ES-I3 (cell line): ENCODE results near the gene EMX1.

Experiments
- H3K36me3 ChIP-seq: 2 replicates; pipeline ENCODE4 v1.6.1; 2013; ENCODE audit warnings: mild to moderate bottlenecking, low read length, control low read depth, moderate library complexity; ENCODE audit not compliant: insufficient read depth
- H3K4me1 ChIP-seq: 2 replicates; pipeline ENCODE4 v1.6.1; 2013; ENCODE audit warnings: mild to moderate bottlenecking, control low read depth, low read length; ENCODE audit not compliant: insufficient read depth
- H3K9ac ChIP-seq: 2 replicates; pipeline ENCODE4 v1.6.1; 2013; ENCODE audit warnings: low read depth, mild to moderate bottlenecking, low read length, moderate library complexity
- H3K9me3 ChIP-seq: 2 replicates; pipeline ENCODE4 v1.6.1; 2013; ENCODE audit warnings: mild to moderate bottlenecking, low read length, moderate library complexity; ENCODE audit not compliant: control insufficient read depth, insufficient read depth

EMX1 gene

DNA sequence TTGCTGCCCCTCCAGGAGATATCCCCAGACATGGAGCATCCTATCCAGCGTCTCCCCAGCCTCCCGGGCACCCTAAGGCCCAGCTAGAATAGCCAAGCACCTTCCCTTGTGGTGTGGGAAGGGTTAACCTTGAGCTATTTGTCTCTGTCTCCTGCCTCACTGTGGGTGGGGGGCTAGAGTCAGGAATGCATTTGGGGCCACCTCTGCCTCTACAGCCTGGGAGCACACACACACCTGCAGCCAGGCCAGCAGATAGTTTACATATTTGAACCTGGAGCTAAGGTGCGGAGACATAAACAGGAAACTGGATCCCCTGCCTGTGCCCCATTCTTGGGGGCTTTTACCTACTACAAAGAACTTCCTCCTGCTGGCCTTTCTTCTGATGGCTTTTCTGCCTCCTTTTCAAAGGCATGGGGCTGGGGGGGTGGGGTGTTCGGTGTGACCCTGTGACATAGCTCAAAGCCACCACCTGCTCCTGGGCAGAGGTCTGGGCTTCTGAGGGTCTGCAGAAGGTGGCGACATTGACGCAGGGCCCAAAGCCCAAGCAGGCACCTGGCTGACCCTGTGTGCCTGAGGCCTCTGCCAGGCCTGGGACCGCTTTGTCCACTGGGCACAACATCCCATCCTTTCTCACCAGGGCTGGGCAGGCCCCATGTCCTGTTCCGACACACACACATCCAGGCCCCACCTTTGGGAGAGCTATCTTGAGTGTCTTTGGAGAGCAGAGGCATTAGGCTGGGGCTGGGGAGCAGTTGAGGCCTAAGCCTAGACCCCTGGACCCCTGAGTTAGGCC is 34.2 kb downstream of the EMX1 start:
- Histone ChIP-seq H3K9me3 (no peaks in the 10 kb centered on the region), H3K36me3 (no peaks in the 10 kb centered on the region), H3K9ac (no peak overlapping the region), H3K4me1 (peaks cover 18% of the 10 kb centered on the region)

DNA sequence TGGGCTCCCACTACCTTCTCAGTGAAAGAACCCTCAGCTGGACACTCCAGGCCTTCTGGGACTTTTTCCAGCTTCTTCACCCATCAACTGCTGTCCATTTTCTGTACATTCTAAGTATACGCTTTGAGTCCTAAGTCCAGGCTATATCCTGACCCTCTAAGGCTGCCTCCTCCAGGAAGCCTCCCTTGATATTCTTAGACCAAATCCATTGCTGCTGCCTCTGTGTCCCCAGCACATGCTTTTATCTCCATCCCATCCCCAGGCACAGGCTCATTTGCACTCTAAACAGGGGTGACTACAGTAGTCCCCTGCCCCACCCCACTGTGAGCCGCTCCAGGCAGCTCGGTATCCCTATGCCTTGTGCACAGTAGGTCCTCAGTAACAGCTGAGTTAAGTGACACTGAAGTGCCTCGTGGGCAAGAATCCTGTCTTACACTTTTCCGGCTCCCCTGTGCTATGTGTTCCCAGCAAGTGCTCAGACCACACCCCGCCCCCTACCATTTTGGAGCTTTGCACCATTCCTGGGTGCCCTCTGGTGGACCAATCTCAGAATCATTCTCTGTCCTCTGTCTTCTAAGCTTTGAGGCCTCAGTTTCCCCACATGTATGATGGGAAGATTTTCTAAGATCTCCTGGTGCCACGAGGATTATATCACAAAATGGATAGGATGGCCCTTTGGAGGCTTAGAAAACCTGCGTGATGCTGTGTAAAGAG is 34.9 kb downstream of the EMX1 start:
- peaks cover 18% of the 10 kb centered on the region for H3K4me1 ChIP-seq
- no peak overlapping the region for H3K9ac ChIP-seq
- H3K36me3 ChIP-seq, result no peaks in the 10 kb centered on the region
- no peaks in the 10 kb centered on the region for H3K9me3 ChIP-seq

DNA sequence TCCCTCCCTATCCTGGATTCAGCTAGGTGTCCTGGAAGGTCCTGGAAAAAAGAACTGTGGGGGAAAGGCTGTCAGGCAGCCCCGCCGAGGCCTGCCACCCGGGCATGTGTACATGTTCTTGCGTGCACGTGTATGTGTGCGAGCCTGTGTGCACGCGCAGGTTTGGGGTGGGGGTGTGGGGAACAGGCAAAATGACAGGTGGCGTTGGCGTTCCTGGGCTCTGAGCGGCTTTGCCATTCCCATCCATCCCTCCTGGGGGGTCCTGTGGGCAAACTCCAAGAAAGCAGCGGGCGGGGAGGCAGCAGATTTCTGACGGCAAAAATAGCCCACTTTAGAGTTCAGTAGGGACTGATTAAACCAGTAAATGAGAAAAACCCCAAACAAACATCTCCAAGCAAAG is 35.6 kb downstream of the EMX1 start:
- peaks cover 18% of the 10 kb centered on the region for H3K4me1 ChIP-seq

GRCh38 chr2:72953528-72953927 is 36.2 kb downstream of the EMX1 start:
- peaks cover 18% of the 10 kb centered on the region for H3K4me1 ChIP-seq
- no peak overlapping the region for H3K9ac ChIP-seq
- no peaks in the 10 kb centered on the region for H3K9me3 ChIP-seq
- H3K36me3 ChIP-seq, result no peaks in the 10 kb centered on the region

More for the DNA sequence above, 35.6 kb downstream of the EMX1 start:
- Histone ChIP-seq H3K9ac (no peak overlapping the region), H3K9me3 (no peaks in the 10 kb centered on the region), H3K36me3 (no peaks in the 10 kb centered on the region)

DNA sequence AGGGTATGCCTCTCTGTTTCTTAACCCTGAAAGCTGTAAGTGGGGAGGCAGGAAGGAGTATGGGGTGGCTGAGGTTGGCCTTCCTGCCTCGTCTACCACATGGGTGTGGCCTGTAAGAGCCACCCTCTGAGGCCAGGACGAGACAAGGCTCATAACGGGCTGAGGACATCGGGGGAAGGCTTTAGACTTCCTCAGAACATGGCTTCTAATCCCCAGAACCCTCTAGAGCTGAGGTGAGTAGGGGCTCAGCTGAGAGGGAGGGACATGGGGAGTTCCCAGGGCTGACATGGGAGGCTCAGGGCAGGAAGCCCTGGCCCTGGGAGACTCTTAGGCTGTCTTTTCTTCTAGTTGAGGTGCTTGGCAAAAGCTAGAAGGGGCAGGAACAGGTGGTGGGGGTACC is 36.7 kb downstream of the EMX1 start:
- no peaks in the 10 kb centered on the region for H3K9me3 ChIP-seq
- H3K4me1 ChIP-seq, result peaks cover 18% of the 10 kb centered on the region
- no peaks in the 10 kb centered on the region for H3K36me3 ChIP-seq
- H3K9ac ChIP-seq, result no peak overlapping the region

GRCh38 chr2:72954376-72955227 is 37.3 kb downstream of the EMX1 start:
- Histone ChIP-seq H3K9me3 (no peaks in the 10 kb centered on the region), H3K9ac (no peak overlapping the region), H3K4me1 (peaks cover 18% of the 10 kb centered on the region), H3K36me3 (no peaks in the 10 kb centered on the region)

DNA sequence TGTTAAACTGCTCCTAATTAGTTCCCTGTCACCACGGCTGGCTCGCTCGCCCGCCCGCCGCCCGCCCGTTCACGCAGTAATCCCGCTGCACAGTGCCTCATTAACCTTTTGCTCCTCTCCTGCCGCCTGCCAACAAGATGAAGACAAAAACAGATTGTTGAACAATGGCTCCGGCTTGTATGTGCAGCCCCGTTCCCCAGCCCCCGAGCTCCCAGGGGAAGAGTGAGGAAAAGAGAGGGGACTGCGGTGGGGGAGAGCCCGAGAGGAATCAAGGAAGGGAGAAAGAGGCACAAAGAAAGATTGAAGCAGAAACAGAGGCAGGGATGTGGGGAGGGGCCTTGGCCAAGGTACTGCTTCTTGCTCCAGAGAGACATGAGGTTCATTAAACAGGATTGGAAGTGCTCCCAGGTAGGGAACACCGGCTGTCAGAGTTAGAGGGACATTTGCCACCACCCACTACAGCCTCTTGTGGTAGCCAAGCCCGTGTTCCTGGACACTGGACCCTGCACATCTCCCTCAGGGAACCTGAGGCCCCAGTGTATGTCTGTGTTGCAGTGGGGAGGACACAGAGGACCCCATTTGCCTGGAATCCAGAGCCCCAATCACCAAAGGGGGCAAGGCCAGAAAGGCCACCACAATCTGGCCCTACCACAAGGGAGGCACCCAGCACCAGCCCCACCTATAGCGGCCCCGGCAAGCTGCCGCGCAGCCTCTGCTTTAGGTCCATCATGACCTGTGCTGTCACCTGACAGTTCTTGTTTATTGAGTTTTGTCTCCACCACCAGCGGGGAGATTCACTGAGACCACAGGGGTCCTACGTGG is 38.1 kb downstream of the EMX1 start:
- H3K9ac ChIP-seq, result no peak overlapping the region
- H3K4me1 ChIP-seq, result peaks cover 14% of the 10 kb centered on the region
- no peaks in the 10 kb centered on the region for H3K36me3 ChIP-seq
- no peaks in the 10 kb centered on the region for H3K9me3 ChIP-seq

- no peaks in the 10 kb centered on the region for H3K36me3 ChIP-seq
- H3K9ac ChIP-seq, result no peak overlapping the region
- peaks cover 11% of the 10 kb centered on the region for H3K4me1 ChIP-seq
These were observed 38.7 kb downstream of the EMX1 start for GRCh38 chr2:72956050-72956395.

GRCh38 chr2:72956936-72957335 is 39.6 kb downstream of the EMX1 start:
- Histone ChIP-seq H3K9me3 (no peaks in the 10 kb centered on the region), H3K4me1 (peaks cover 8% of the 10 kb centered on the region), H3K36me3 (no peaks in the 10 kb centered on the region), H3K9ac (no peak overlapping the region)

More at GRCh38 chr2:72956050-72956395, 38.7 kb downstream of the EMX1 start:
- H3K9me3 ChIP-seq, result no peaks in the 10 kb centered on the region

- H3K36me3 ChIP-seq, result no peaks in the 10 kb centered on the region
- H3K9ac ChIP-seq, result no peak overlapping the region
- no peaks in the 10 kb centered on the region for H3K9me3 ChIP-seq
- H3K4me1 ChIP-seq, result peaks cover 19% of the 10 kb centered on the region
These were observed 41.4 kb downstream of the EMX1 start for GRCh38 chr2:72958542-72959385.

GRCh38 chr2:72959554-72959953 is 42.2 kb downstream of the EMX1 start:
- Histone ChIP-seq H3K9ac (no peak overlapping the region), H3K4me1 (peaks cover 25% of the 10 kb centered on the region), H3K9me3 (no peaks in the 10 kb centered on the region), H3K36me3 (no peaks in the 10 kb centered on the region)

DNA sequence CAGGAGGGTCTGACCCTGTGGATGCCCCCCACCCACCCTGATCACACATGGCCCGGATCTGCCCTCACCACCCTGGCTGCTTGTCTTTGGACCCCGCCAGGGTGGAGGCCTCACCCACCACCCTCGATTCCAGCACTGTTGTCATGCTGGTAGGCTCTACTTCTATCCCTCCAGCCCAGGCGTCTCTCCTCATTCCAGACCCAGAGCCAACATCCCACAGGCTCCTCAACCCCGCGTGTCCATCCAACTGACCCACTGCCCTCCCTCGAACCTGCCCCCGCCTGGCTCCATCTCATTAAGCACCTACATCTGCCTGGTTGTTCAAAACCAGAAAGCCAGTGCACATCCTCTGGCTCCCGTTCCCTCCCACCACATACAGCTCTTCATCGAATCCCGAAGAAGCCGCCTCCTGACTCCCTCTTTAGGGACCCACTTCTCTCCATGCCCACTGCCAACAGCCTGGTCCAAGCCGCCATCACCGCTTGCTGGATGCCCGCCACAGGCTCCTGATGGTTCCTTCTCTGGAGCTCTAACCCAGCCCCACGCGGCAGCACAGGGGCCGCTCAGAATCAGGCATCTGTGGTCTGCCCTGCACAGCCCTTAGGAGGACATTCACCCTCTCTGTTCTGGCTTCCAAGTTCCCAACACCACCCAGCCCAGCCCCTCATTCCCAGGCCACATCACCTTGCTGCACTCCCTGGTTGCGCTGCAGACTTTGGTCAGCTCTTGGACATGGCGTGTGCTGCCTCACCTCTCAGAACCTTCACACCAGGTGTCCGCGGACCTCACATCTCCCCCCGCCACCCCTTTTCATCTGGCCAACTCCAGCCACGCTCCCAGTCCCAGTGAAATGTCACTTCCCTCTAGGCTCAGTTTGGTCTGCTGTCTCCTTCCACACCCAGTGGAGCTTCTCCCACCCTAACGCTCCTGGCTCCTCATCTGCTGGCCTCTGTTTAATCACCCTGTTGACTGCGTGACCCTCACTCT is 43.0 kb downstream of the EMX1 start:
- H3K36me3 ChIP-seq, result no peaks in the 10 kb centered on the region
- no peak overlapping the region for H3K9ac ChIP-seq
- H3K9me3 ChIP-seq, result no peaks in the 10 kb centered on the region
- peaks cover 25% of the 10 kb centered on the region for H3K4me1 ChIP-seq
